HG03159 (cell line): ENCODE data around the gene WDR5B.
"Not testable (repeated sequence)": the region's sequence is repeated elsewhere in the genome, so short reads cannot be mapped to it uniquely, and the experiment has no call there.

Experiments
- ATAC-seq: cut with Tn5 transposase; IDR thresholded peaks from one replicate; pipeline ENCODE4 v1.9.1; 2021; ENCODE audit warnings: mild to moderate bottlenecking, moderate library complexity; ENCODE audit not compliant: unreplicated experiment

WDR5B gene

DNA sequence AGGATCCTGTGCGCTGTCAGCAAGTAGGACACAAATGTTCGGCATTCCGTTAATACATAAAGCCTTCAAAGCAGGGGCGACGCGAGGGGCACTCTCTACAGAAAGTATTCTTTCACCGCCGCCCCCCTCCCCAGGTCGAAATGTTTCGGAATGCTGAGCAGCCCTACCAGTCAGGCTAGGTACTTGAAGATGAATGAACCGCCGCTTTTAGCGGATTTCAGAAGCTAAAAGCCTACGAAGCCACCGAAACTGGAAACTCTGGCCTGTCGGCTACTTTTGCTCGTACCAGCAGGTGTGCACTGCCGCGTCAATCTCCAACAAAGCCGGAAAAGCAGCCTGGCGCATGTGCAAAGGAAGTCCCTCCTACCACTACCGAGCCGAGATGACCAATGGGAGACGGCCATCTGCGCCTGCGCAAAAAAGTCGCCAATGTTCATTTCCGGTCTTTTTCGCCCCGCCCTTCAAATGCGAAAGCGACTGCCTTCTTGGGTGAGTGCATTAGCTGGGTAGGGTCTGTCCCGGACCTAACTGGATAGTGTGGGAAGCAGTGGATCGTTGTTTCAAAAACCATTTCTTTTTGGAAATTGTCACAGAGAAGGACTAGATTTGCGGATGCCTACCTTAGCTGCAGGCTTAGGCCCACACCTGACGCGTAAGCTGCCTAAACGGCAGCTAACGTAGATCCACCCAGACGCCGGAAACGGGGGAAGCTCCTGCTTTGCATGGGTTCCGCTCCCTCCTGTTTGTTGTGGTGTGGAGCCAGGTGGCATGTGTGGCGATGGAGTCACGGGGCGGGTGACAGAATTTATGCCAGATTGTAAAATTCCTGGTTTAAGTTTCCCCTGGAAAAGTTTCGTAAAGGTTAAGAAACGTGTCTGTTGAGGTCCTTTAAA lies at the start of gene WDR5B:
Gene WDR5B (minus strand): TSS at position 301 of the 893 bp plus-strand sequence. CDS start 534 bp downstream, outside the sequence.
- ATAC-seq, result peak; percentile 84

DNA sequence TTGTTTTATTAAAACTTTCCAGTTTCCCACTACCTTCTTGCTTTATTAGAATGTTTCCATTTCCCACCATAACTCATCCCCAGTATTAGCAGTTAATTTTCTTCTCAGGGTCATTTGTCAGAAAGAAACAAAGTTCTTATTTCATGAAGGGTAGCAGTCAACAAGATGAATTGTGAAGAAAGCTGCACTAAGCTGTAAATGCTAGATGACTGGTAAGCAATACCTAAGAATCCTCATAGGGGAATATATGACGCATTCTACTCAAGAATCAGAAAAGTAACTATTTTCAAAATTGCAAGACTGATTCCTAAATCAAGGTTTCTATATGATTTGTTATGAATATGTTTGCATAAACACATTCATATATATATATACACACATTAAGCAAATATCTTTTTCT lies 48.8 kb upstream of the WDR5B start:
- no peak for ATAC-seq

DNA sequence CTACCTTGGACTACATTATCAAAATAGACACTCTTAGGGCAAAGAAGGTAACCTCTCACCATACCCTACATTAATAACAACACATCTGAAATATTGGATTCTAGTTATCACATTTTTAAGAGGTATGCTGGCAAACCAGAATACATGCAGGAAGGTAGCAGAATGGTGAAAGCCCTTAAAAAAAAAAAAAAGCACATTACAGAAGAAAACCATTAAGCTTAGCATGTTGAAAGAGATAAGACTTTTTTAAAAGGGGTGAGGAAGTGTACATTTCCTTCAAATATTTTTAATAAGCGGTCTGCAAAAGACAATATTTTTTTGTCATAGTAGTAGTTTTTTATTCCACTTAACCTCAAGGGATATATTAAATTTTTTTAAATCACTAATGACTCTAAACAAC lies 46.5 kb upstream of the WDR5B start:
- ATAC-seq, result no peak

DNA sequence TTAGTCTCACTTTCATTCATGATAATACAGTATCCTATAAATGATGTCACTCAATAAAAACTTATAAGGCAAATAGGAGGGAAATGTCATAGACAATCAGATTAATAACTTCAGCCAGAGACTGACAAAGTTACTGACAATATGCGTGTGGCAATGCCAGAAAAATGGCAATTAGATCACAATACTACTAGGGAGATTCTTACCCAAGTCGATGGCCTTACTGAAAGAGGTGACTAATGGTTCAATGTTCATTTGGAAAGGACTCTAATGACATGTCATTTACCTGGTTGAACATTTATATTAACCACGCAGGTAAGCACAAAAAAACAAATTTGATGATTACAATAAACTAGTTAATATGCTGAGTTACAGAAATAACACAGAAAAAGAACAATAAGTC lies 45.9 kb upstream of the WDR5B start:
- no peak for ATAC-seq

DNA sequence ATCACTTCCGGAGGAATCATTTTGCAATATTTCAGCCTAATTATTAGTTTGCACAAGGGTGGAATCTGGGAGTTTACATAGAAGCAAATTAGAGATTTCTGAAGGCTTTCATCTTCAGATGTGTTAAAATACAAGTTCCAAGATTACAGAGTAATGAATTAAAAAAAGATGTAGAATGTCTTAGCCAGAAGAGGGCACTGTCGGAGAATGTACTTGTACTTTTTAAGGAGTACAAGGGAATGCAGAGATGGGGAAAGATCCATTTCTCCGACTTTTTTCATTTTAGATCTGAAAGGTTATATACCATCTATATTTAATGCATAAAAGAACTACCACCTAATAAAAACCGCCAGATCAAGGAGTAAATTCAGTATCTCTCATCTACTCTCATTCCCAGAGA lies 43.1 kb upstream of the WDR5B start:
- ATAC-seq, result no peak

DNA sequence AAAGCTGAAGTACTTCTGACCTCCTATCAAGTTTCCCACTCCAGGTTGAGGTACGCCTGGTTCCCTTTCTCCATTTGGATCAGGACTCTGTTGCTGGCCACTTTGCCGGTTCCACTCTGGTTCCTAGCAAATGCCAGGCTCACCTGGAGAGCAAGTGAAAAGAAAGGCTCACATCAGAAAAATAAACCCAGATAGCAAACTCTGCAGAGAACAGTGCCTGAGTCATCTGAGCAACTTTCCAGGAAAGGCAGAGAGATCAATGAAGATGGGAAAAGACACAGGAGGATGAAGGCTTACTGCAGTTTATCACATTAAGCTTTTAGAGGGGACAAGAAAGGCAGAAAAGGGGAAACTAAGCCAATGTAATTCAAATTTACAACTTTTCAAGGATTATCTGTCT lies 41.8 kb upstream of the WDR5B start:
- ATAC-seq, result no peak

DNA sequence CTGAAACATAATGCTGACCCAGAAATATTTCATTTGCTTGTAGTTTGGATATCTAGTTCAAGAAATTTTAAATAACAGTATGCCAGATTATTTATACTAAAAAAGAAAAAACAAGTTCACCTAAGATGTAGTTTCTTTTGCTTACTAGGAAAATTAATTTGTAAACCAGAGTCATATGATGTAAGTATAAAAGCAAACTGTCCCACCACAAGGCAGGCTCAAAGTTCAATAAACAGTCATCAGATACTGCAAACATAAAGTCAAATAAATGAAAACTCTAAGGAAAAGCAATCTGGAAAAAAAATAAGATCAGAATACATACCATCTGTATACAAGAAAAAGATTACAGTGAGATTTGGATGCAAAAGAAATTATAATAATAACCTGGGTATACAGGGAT lies 40.2 kb upstream of the WDR5B start:
- ATAC-seq, result no peak

DNA sequence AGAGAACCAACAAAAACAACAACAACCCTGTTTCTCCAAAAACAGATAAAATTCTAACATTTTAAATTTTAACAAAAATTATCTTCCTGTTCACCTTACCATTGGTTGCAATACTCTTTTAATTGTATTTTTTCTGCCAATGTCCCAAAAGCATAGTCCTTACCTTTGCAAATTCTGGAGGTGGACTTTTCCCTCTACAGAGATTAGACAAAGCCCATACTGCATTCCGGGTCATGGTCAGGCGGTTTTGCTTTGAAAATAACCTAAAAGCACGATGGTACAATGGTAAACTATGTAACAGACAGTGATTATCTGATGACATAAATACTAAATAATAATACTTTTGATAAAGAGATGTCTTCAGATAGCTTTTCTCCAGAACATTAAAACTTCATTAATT lies 35.5 kb upstream of the WDR5B start:
- ATAC-seq, result no peak

DNA sequence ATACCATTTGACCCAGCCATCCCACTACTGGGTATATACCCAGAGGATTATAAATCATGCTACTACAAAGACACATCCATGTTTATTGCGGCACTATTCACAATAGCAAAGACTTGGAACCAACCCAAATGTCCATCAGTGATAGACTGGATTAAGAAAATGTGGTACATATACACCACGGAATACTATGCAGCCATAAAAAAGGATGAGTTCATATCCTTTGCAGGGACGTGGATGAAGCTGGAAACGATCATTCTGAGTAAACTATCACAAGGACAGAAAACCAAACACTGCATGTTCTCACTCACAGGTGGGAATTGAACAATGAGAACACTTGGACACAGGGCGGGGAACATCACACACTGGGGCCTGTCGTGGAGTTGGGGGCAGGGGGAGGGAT lies 32.4 kb upstream of the WDR5B start:
- not testable (repeated sequence) for ATAC-seq

DNA sequence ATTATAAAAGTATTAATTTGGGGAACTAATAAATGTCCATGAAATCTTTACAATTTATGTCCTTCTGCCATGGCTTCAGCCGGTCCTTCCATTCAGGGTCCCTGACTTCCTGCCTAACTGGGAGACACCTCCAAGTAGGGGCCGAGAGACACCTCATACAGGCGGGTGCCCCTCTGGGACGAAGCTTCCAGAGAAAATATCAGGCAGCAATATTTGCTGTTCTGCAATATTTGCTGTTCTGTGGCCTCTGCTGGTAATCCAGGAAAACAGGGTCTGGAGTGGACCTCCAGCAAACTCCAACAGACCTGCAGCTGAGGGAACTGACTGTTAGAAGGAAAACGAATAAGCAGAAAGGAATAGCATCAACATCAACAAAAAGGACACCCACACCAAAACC lies 28.6 kb upstream of the WDR5B start:
- ATAC-seq, result not testable (repeated sequence)

DNA sequence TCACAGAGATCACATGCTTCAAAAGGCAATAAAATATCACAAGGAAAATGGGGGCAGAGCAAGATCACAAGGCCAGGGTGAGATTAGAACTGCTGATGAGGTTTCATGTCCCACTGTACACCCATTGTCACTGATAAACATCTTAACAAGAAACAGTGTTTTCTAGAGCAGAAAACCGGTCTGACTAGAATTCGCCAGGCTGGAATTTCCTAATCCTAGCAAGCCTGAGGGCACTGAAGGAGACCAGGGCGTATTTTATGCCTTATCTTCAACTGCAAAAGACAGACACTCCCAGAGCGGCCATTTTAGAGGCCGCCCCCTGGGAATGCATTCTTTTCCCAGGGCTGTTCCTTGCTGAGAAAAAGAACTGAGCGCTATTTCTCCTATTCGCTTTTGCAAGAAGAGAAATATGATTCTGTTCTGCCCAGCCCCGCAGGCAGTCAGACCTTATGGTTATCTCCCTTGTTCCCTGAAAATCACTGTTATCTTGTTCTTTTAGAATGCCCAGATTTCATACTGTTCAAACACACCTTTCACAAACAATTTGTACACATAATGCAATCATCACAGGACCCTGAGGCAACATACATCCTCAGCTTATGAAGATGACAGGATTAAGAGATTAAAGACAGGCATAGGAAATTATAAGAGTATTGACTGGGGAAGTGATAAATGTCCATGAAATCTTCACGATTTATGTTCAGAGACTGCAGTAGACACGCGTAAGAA lies 28.1 kb upstream of the WDR5B start:
- not testable (repeated sequence) for ATAC-seq

DNA sequence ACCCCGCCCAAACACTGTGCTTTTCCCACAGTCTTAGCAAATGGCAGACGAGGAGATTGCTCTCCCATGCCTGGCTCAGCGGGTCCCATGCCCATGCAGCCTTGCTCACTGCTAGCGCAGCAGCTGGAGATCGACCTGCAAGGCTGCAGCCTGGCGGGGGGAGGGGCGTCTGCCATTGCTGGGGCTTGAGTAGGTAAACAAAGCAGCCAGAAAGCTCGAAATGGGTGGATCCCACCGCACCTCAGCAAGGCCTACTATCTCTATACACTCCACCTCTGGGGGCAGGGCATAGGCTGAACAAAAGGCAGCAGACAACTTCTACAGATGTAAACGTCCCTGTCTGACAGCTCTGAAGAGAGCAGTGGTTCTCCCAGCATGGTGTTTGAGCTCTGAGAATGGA lies 27.2 kb upstream of the WDR5B start:
- no peak for ATAC-seq

DNA sequence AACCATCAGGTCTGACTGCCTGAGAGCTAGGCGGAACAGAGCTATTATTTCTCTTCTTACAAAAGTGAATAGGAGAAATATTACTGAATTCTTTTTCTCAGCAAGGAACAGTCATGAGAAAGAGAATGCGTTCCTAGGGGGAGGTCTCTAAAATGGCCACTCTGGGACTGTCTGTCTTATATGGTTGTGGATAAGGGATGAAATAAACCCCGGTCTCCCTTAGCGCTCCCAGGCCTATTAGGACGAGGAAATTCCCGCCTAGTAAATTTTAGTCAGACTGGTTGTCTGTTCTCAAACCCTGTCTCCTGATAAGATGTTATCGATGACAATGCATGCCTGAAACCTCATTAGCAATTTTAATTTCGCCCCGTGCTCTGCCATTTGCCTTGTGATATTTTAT lies 20.1 kb upstream of the WDR5B start:
- no peak for ATAC-seq

DNA sequence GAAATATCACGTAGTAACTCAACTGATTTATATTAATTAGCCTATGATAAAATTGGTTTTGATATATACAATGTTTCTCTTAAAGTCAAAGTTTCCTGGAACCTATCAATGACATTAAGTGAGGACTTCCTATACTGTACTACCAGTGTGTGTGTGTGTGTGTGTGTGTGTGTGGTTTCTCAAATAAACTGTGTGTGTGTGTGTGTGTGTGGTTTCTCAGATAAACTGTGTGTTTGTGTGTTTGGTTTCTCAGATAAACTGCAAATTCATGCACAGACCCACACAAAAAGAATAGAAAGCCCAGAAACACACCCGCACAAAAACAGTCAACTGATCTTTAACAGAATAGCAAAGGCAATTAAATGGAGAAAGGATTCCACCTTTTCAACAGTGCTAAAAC lies 14.5 kb upstream of the WDR5B start:
- no peak for ATAC-seq

DNA sequence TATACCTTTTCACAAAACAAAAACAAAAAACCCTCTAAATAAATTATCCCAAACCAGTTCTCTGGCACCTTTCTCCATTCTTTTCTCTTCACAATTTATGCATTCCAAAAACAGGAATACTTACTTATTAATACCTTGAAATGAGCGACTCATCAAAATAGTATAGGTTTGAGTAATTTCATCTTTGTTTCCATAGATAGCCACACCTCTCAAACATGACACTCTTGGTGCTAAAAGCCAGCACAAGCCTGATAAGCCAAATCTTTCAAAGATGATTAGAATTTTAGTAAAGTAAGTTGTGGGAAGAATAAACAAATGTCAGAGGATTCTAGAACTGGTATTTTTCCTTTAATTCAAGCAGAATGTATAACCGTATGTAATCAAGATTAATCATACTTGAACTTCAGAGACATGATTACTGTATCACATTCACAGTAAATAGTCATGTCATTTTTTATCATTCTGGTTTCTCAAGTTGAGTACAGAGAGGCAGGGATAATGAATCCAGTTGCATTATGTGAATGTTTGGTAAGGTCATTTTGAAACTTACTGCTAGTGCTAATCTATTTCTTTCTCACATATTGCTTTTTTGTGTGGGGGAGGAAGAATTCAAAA lies 12.1 kb upstream of the WDR5B start:
- no peak for ATAC-seq

DNA sequence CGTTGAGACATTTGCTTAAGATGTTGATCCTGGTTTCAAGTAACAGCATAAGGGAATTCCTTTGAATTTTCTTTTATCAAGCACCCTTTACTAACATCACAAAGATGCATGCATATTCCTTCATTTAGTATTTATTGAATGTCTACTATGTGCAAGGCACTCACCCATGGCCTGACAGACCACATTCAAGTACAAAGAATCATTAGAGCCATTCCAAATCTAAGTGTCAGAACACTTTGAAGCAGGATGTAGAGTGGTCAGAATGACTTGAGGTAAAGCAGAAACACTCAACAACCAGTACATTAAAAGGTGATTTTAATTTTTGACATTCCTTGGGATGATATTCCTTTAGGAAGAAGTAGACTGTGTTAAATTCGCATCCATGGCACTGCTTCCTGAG lies 6.0 kb upstream of the WDR5B start:
- ATAC-seq, result no peak

DNA sequence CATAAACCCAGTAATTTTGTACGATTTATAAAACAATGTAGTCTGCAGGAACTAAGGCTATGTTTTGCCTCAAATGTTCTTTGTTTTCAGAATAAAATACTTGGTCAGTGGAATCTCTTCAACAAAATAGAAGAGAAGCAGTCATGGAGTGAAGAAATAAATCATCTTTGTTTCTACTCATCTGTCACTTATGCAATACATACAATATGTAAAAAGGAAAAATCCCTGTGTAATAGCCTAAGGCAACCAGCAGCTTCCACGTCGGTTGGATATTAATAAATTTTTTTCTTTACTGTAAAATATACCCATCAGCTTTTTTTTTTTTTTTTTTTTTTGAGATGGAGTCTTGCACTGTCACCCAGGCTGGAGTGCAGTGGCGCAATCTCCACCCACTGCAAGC lies 5.2 kb upstream of the WDR5B start:
- ATAC-seq, result no peak

DNA sequence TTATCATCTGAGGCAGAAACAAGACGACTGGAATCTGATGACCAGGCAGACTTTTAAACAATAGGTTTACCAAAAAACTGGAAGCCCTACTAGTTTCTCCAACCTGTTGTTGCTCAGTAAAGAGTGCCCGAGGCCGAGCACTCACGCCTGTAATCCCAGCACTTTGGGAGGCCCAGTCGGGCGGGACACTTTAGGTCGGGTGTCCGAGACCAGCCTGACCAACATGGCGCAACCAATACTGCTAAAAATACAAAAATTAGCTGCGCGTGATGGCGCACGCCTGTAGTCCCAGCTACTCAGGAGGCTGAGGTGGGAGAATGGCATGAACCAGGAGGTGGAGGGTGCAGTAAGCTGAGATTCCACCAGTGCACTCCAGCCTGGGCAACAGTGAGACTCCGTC lies 1.1 kb upstream of the WDR5B start:
- ATAC-seq, result no peak

DNA sequence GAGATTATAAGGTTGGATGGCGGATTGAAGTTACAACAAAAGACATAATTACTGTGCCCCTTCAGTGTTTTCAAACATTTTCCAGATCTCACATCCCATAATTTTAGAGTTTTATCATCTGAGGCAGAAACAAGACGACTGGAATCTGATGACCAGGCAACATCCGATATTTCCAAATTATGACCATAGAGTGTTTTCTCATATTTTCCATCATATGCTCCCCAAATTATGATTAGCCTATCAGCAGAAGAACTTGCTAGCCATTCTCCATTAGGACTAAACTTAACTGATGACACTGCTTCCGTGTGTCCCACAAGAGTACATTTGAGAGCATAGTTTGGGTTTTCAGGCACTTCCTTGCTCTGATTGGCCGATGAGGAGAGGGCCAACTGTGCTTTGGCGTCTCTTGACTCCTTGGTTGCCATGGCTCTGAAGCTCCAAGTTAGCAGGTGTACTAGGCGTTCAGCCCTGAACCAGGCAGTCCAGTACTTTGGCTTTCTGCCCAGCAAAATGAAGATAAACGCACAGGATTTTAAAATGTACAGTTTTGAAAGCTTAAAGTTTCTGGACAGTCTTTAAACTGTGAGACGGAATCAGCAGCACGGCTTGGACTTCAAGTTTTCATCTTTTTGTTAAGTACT lies 638 bp downstream of the WDR5B start:
- peak; percentile 54 for ATAC-seq

DNA sequence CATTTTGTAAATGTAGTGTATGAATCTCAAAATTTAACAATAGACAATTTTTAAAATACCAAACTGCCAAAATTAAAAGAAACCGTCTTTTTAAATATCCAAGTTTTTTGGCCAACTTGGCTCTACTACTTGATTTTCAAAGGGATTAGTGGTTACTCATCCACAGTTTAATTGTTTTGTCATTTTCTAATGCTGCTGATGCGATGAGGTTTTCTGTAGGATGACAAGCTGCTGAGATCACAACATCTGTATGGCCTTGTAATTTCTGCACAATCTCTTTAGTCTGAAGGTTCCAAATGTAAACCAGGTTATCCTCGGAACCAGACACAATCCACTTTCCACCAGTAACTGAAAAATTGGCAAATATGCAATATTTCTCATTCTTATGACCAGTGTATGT lies 1.5 kb downstream of the WDR5B start:
- no peak for ATAC-seq

DNA sequence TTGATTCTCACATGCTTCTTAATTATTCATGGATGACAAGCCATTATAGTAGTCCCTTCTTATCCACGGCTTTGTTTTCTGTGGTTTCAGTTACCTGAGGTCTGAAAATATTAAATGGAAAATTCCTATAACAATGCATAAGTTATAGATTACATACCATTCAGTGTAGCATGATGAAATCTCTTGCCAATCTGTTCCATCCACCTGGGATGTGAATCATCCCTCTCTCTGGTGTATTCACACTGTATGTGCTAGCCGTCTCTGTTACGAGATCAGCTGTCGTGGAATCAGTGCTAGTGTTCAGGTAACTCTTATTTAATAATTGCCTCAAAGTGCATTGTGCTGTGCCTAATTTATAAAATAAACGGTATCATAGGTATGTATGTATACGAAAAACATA lies 5.2 kb downstream of the WDR5B start:
- ATAC-seq, result no peak
